ENCODE data around the gene TMED9. TPM values are rescaled to one million over a fixed set of nuclear protein-coding genes. Genes with fewer than 3 reads are reported as not detected.
"Not testable (repeated sequence)": the region's sequence is repeated elsewhere in the genome, so short reads cannot be mapped to it uniquely, and the experiment has no call there.

The TMED9 gene
- total RNA-seq, 1 donor from 2014 or later: 147 TPM

DNA sequence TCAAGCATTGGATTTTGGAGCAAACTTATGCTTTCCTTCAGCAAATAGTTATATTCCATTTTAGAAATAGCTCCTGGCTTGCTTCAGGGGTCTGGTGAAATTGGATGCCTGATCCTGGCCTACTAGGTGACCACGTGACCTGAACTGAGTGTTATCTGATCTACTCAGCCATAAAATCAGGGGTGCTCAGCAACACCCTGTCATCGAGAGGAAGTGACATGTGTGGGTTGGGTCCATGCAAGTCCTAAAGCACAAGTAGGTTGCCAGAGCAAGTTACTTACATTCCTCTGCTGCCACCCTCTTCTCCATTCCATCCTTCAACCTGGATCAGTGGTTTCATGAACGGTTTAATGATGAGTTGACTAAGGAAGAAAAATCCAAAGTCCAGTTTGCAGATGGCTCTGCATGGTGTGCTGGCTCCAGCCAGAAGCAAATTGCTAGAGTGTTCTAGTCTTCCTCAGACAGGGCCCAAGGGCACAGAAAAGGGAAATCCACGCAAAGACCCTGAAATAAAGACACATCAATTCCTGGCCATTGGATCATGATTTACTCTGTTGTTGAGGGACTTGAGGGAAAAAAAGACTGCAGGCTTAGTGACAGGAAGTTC lies 34.9 kb upstream of the TMED9 start:
- H3K27ac Mint-ChIP-seq: no peak overlapping the region
- peak; percentile 77 for DNase-seq
- H3K4me3 Mint-ChIP-seq: no peak overlapping the region
- no peaks in the 10 kb centered on the region for H3K9me3 Mint-ChIP-seq
- intact Hi-C loops (cut with micrococcal nuclease): no loop called here
- no peaks in the 10 kb centered on the region for H3K27me3 Mint-ChIP-seq
- peaks cover 6% of the 10 kb centered on the region for H3K36me3 Mint-ChIP-seq (ENCODE audit: low read depth)
- H3K4me1 Mint-ChIP-seq: peaks cover 27% of the 10 kb centered on the region

DNA sequence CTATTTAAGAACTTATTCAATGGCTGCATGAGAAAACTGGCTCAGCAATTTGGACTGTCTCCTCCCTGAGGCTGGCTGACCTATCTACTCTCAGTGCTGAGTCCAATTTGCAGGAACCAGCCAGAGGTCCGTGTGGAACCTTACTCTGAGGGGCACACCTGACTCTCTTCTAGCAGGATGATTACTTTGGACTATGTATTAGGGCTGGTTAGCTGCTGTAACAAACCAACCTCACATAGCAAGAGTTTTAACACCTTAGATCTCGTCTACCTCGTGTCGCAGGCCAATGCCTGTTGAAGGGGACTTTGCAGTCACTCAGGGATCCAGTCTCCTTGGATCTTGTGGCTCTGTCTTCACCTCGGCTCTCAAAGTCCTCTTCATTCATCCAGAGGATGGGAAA lies 34.2 kb upstream of the TMED9 start:
- H3K27ac Mint-ChIP-seq: no peak overlapping the region
- H3K9me3 Mint-ChIP-seq: no peaks in the 10 kb centered on the region
- peaks cover 21% of the 10 kb centered on the region for H3K4me1 Mint-ChIP-seq
- no peak overlapping the region for H3K4me3 Mint-ChIP-seq
- intact Hi-C loops (cut with micrococcal nuclease): no loop called here
- DNase-seq: no peak
- H3K27me3 Mint-ChIP-seq: no peaks in the 10 kb centered on the region
- peaks cover 2% of the 10 kb centered on the region for H3K36me3 Mint-ChIP-seq (ENCODE audit: low read depth)

DNA sequence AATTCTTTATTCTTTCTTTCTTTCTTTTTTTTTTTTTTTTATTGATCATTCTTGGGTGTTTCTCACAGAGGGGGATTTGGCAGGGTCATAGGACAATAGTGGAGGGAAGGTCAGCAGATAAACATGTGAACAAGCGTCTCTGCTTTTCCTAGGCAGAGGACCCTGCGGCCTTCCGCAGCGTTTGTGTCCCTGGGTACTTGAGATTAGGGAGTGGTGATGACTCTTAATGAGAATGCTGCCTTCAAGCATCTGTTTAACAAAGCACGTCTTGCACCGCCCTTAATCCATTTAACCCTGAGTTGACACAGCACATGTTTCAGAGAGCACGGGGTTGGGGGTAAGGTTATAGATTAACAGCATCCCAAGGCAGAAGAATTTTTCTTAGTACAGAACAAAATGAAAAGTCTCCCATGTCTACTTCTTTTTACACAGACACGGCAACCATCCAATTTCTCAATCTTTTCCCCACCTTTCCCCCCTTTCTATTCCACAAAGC lies 32.5 kb upstream of the TMED9 start:
- H3K9me3 Mint-ChIP-seq; DNase-seq; H3K36me3 Mint-ChIP-seq (ENCODE audit: low read depth); H3K4me3 Mint-ChIP-seq; intact Hi-C loops (cut with micrococcal nuclease); H3K27me3 Mint-ChIP-seq; H3K27ac Mint-ChIP-seq: not testable (repeated sequence)
- H3K4me1 Mint-ChIP-seq: peaks cover 16% of the 10 kb centered on the region

DNA sequence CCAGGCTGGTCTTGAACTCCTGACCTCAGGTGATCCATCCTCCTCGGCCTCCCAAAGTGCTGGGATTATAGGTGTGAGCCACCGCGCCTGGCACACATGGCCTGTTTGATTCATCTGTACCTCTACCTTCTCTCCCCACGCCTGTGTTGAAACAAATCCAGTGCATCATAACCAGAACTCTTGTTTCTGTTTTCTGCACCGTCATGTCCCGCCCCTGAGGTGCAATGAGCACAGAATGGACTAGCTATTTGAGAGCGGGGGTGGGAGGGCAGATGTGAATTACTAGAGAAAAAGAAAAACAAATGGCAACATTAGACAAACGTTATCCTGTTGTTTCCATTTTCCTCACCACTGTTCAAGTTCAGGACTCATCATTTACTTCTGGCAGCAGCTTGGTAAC lies 27.0 kb upstream of the TMED9 start:
- intact Hi-C loops (cut with micrococcal nuclease): no loop called here
- H3K9me3 Mint-ChIP-seq: no peaks in the 10 kb centered on the region
- H3K4me3 Mint-ChIP-seq: no peak overlapping the region

DNA sequence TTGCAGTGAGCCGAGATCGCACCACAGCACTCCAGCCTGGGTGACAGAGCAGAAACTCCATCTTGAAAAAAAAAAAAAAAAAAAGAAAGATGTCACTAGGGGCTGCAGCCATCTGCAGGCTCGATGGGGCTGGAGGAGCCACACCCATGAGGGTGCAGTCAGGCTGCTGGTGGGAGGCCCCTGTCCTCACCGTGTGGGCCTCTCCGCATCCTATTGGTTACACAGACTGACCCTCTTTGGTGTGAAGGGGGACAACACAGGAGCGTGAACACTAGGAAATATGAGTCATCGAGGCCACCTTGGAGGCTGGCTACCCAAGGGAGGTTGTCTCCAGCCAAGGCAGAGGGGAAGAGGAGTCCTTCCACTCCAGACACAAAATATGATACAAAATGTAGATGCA lies 23.7 kb upstream of the TMED9 start:
- Mint-ChIP-seq H3K27ac (no peak overlapping the region), H3K27me3 (peaks cover 8% of the 10 kb centered on the region), H3K4me3 (no peak overlapping the region), H3K36me3 (ENCODE audit: low read depth) (no peaks in the 10 kb centered on the region), H3K9me3 (no peaks in the 10 kb centered on the region), H3K4me1 (no peaks in the 10 kb centered on the region)
- no peak for DNase-seq
- intact Hi-C loops (cut with micrococcal nuclease): no loop called here

More for the DNA sequence above, 27.0 kb upstream of the TMED9 start:
- no peak for DNase-seq
- Mint-ChIP-seq H3K4me1 (no peaks in the 10 kb centered on the region), H3K36me3 (ENCODE audit: low read depth) (no peaks in the 10 kb centered on the region), H3K27ac (no peak overlapping the region), H3K27me3 (peaks cover 8% of the 10 kb centered on the region)

DNA sequence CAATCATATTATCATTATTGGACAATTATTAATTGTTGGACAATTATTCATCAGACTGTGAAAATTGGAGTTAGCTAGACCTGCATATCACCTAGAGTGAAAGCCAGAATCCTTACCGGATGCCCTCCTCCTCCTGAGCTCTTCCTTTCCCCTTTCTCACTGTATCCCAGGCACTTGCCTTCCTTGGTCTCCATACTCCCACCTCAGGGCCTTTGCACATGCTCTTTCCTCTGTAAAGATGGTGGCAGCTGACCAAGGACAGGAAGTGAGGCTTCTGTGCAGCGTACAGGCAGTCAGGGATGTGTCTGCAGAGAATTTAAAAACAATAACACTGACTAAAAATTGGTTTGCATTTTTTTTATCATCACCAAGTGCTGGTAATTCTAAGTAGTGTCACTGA lies 22.1 kb upstream of the TMED9 start:
- intact Hi-C loops (cut with micrococcal nuclease): no loop called here
- no peaks in the 10 kb centered on the region for H3K36me3 Mint-ChIP-seq (ENCODE audit: low read depth)
- H3K4me3 Mint-ChIP-seq: no peak overlapping the region
- H3K27ac Mint-ChIP-seq: no peak overlapping the region
- H3K9me3 Mint-ChIP-seq: no peaks in the 10 kb centered on the region
- peaks cover 13% of the 10 kb centered on the region for H3K27me3 Mint-ChIP-seq
- no peaks in the 10 kb centered on the region for H3K4me1 Mint-ChIP-seq
- DNase-seq: no peak

DNA sequence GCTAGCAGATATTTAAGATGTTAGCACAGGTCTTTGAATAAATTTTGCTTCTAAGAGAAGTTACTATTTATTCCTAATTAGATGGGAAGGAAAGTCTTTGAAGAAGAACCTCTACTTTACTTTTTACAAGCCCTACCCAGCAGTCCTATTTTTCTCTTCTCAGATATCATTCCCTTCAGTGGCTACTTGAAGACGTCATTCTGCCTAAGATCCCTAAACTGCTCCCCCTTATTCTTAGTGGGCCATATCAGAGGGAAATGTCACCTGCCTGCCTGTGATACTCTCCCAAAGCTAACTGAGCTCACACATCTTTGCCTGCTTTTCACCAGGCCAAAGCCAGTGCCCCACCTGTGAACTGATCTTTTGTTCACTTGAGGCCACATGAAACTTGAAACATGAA lies 16.5 kb upstream of the TMED9 start:
- H3K27me3 Mint-ChIP-seq: peaks cover 10% of the 10 kb centered on the region
- no peaks in the 10 kb centered on the region for H3K9me3 Mint-ChIP-seq
- H3K4me3 Mint-ChIP-seq: no peak overlapping the region
- H3K27ac Mint-ChIP-seq: no peak overlapping the region
- no peaks in the 10 kb centered on the region for H3K4me1 Mint-ChIP-seq
- no peak for DNase-seq
- intact Hi-C loops (cut with micrococcal nuclease): no loop called here
- H3K36me3 Mint-ChIP-seq (ENCODE audit: low read depth): no peaks in the 10 kb centered on the region

DNA sequence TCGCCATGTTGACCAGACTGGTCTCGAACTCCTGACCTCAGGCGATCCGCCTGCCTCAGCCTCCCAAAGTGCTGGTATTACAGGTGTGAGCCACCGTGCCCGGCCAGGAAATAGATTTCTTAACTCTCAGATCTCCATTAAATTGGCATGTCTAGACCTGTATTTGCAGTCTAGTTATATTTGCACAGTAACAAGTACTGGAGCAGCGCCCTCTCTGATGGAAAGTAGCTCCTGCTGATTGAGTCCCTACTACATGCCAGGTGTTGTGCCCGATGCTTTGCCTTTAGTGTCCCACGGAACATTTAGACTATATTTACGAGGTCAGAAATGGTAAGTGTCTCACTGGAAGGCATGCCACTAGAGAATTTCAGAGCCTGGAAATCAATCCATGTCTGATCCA lies 15.8 kb upstream of the TMED9 start:
- Mint-ChIP-seq H3K4me1 (no peaks in the 10 kb centered on the region), H3K4me3 (no peak overlapping the region), H3K27me3 (peaks cover 10% of the 10 kb centered on the region), H3K36me3 (ENCODE audit: low read depth) (no peaks in the 10 kb centered on the region), H3K27ac (no peak overlapping the region), H3K9me3 (no peaks in the 10 kb centered on the region)
- intact Hi-C loops (cut with micrococcal nuclease): no loop called here
- DNase-seq: no peak

DNA sequence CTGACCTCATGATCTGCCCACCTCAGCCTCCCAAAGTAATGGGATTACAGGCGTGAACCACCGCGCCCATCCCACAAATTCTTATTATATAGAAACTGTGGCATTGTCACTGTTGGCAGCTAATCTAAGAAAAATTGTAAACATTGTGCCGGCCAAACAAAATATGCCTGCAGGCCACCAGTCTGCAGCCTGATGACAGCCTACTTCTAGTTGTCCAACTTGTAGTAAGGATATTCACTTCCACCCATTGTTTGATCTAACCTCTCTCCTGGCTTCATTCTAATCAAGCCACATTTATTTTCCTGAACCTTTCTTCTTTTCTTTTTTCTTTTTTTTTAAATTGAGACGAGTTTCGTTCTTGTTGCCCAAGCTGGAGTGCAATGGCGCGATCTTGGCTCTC lies 13.7 kb upstream of the TMED9 start:
- Mint-ChIP-seq H3K27ac (no peak overlapping the region), H3K27me3 (peaks cover 10% of the 10 kb centered on the region), H3K9me3 (no peaks in the 10 kb centered on the region), H3K36me3 (ENCODE audit: low read depth) (no peaks in the 10 kb centered on the region), H3K4me3 (no peak overlapping the region), H3K4me1 (no peaks in the 10 kb centered on the region)
- intact Hi-C loops (cut with micrococcal nuclease): no loop called here
- no peak for DNase-seq

DNA sequence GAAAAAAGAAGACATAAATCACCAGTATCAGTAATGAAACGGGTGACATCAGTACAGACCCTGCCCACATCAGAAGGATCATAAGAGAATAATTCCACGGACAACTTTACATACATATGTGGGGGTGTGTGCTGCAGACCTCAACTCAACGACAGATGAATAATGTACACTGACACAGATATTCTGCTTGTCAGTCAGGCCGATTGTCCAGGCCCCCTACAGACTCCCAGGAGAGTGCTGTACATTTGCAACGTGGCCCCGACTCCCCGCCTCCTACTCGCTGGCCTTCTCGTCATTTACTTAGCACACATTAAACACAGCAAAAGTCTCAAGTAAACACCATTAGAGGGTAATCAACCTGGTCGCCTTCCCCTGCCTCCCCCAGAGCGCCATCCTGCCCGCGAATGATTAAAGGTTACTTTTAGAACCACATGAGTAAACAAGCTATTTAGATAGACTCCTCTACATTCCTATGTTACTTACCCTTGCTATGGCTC lies 3.5 kb upstream of the TMED9 start:
- intact Hi-C loops (cut with micrococcal nuclease): no loop called here
- Mint-ChIP-seq H3K9me3 (no peaks in the 10 kb centered on the region), H3K4me3 (no peak overlapping the region), H3K36me3 (ENCODE audit: low read depth) (peaks cover 10% of the 10 kb centered on the region), H3K4me1 (peaks cover 9% of the 10 kb centered on the region), H3K27ac (no peak overlapping the region), H3K27me3 (peaks cover 37% of the 10 kb centered on the region)
- no peak for DNase-seq

DNA sequence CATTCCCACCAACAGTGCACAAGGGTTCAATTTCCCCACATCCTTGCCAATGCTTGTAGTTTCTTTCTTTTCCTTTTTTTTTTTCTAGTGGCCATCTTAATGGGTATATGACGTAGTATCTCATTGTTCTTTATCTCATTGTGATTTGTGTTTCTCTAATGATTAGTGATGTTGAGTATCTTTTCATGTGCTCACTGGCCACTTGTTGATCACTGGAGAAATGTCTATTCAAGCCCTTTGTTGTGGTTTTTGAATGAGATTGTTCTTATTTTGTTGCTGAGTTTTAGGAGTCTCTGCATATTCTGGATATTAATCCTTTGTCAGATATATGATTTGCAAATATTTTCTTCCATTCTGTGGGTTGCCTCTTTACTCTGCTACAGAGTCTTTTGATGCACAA lies 1.6 kb upstream of the TMED9 start:
- H3K27ac Mint-ChIP-seq: no peak overlapping the region
- DNase-seq: no peak
- intact Hi-C loops (cut with micrococcal nuclease): loop anchor here (10.0 kb wide), 1 partner anchor 186 kb away; the partner anchor contains the start of genes F12 and PFN3
- peaks cover 30% of the 10 kb centered on the region for H3K27me3 Mint-ChIP-seq
- H3K36me3 Mint-ChIP-seq (ENCODE audit: low read depth): peaks cover 28% of the 10 kb centered on the region
- peaks cover 15% of the 10 kb centered on the region for H3K4me1 Mint-ChIP-seq
- no peaks in the 10 kb centered on the region for H3K9me3 Mint-ChIP-seq
- no peak overlapping the region for H3K4me3 Mint-ChIP-seq

DNA sequence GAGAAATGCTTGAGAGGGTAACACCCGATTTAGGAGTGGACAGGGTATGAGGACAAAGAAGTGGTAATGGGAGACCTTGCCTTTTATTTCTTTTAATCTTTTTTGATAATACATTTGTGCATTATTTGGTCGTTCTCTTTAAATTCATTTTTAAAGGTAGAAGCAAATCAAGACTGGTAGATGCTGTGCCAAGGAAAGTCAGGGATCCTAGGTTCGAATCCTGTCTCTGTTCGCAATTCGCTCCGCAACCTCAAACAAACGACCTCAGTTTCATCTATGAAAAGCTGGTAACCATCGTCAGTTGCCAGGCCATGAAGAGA lies 353 bp upstream of the TMED9 start:
- peaks cover 24% of the 10 kb centered on the region for H3K27me3 Mint-ChIP-seq
- peak overlapping the region; percentile 97 for H3K27ac Mint-ChIP-seq
- H3K9me3 Mint-ChIP-seq: no peaks in the 10 kb centered on the region
- H3K36me3 Mint-ChIP-seq (ENCODE audit: low read depth): peaks cover 39% of the 10 kb centered on the region
- peaks cover 15% of the 10 kb centered on the region for H3K4me1 Mint-ChIP-seq
- peak overlapping the region; percentile 97 for H3K4me3 Mint-ChIP-seq
- intact Hi-C loops (cut with micrococcal nuclease): loop anchor here (1.0 to 10.0 kb wide), 3 partner anchors 37 to 187 kb away; partner anchors contain the start of genes F12, FAM193B and PFN3
- DNase-seq: no peak

DNA sequence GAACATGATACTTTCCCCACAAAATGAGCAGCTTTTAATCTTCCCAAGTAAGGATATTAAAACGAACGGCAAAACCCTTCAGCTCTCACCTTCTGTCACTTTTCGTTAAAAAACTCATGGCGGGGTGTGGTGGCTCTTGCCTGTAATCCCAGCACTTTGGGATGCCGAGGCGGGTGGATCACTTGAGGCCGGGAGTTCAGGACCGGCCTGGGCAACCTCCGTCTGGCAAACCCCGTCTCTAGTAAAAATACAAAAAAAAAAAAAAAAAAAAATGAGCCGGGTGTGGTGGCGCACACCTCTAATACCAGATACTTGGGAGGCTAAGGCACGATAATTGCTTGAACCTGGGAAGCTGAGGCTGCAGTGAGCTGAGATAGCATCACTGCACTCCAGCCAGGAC lies 902 bp downstream of the TMED9 start:
- peaks cover 15% of the 10 kb centered on the region for H3K4me1 Mint-ChIP-seq
- peaks cover 24% of the 10 kb centered on the region for H3K27me3 Mint-ChIP-seq
- no peaks in the 10 kb centered on the region for H3K9me3 Mint-ChIP-seq
- H3K36me3 Mint-ChIP-seq (ENCODE audit: low read depth): peaks cover 44% of the 10 kb centered on the region
- DNase-seq: no peak
- peak overlapping the region; percentile 97 for H3K27ac Mint-ChIP-seq
- intact Hi-C loops (cut with micrococcal nuclease): loop anchor here (1.0 to 10.0 kb wide), 3 partner anchors 38 to 188 kb away; partner anchors contain the start of genes F12, FAM193B and PFN3
- peak overlapping the region; percentile 97 for H3K4me3 Mint-ChIP-seq

DNA sequence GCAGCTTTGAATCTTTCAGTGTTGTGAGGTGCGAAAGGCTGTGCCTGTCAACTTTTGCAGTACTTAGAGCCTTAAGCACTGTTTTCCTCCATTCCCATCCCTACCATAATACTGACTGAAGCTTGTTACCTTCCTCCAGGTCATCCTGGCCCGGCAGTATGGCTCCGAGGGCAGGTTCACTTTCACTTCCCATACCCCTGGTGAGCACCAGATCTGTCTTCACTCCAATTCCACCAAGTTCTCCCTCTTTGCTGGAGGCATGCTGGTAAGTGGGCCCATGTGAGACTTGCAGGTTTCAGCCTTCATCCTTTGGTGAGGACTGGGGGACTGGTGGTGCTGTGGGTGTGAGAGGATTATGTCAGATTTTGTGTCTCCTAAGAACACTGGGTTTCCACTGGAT lies 1.5 kb downstream of the TMED9 start:
- intact Hi-C loops (cut with micrococcal nuclease): loop anchor here (2.0 to 10.0 kb wide), 2 partner anchors 39 to 189 kb away; partner anchors contain the start of genes F12, FAM193B and PFN3
- H3K4me3 Mint-ChIP-seq: peak overlapping the region; percentile 97
- H3K4me1 Mint-ChIP-seq: peaks cover 17% of the 10 kb centered on the region
- H3K36me3 Mint-ChIP-seq (ENCODE audit: low read depth): peaks cover 44% of the 10 kb centered on the region
- peak overlapping the region; percentile 69 for H3K27ac Mint-ChIP-seq
- H3K9me3 Mint-ChIP-seq: no peaks in the 10 kb centered on the region
- H3K27me3 Mint-ChIP-seq: peaks cover 18% of the 10 kb centered on the region
- peak; percentile 56 for DNase-seq

DNA sequence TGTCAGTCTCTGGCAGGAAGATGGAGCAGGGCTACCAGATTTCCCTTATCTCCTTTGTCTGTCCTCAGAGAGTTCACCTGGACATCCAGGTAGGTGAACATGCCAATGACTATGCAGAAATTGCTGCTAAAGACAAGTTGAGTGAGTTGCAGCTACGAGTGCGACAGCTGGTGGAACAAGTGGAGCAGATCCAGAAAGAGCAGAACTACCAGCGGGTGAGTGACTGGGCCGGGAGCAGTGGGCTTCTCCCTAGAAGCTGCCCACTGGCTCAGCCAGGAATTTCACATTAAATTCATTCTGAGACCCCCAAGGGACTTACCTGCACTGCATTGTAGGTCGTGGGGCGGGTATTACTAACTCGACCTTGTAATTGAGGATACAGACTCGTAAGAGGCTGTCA lies 2.1 kb downstream of the TMED9 start:
- peak overlapping the region; percentile 97 for H3K4me3 Mint-ChIP-seq
- peaks cover 21% of the 10 kb centered on the region for H3K4me1 Mint-ChIP-seq
- H3K27ac Mint-ChIP-seq: no peak overlapping the region
- intact Hi-C loops (cut with micrococcal nuclease): loop anchor here (10.0 kb wide), 1 partner anchor 189 kb away; the partner anchor contains the start of genes F12 and PFN3
- DNase-seq: no peak
- H3K9me3 Mint-ChIP-seq: no peaks in the 10 kb centered on the region
- peaks cover 14% of the 10 kb centered on the region for H3K27me3 Mint-ChIP-seq
- peaks cover 44% of the 10 kb centered on the region for H3K36me3 Mint-ChIP-seq (ENCODE audit: low read depth)

All from activated CD4-positive, alpha-beta T cell treated with anti-CD3 and anti-CD28 coated beads, Interleukin-2, amount 10 ng/mL, durations not matched to agents 24 days and 14 days (primary cell).